Subcutaneous adipose tissue (tissue), 4 donors: Measurements from ENCODE around the gene OTX1. TPM values are rescaled to one million over a fixed set of nuclear protein-coding genes. Genes with fewer than 3 reads are reported as not detected.

Source experiments
- CTCF ChIP-seq: fragments of 450-650 bp; IDR thresholded peaks from one replicate; pipeline ENCODE4 v1.5.1; 2016; ENCODE audit warnings: low read depth, mild to moderate bottlenecking, control low read depth, antibody characterized with exemption, moderate library complexity
- total RNA-seq, 4 donors: library from RNA; depleted of rRNA; stranded (reverse); fragments of >200 nt; gene quantifications; one replicate each; pipeline ENCODE4 v1.1.0, GENCODE V29; 2016

Gene OTX1
- total RNA-seq, 4 donors from 2014 or later = not detected

- TF ChIP-seq CTCF = no peak
Observed at GRCh38 chr2:63064661-63065060, 14.0 kb downstream of the OTX1 start.

- TF ChIP-seq CTCF = no peak
Observed at GRCh38 chr2:63066265-63066664, 15.6 kb downstream of the OTX1 start.

DNA sequence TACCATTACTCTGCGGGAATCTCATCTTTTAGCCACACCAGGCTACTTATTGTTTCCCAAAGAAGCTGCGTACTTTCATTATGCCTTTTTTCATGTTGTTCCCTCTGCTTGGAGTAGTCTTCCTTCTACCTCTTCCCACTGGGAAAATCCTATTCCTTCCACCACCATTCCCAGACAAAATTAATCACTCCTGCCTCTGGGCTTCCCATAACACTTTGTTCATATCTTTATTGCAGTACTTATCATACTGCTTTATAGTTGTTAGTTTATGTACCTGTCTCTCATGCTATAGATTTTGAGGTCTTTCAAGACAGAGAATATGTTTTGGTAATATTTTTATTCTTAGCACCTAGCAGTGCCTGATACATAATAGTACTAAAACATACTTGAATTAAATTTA, 16.2 kb downstream of the OTX1 start:
- TF ChIP-seq CTCF = no peak

DNA sequence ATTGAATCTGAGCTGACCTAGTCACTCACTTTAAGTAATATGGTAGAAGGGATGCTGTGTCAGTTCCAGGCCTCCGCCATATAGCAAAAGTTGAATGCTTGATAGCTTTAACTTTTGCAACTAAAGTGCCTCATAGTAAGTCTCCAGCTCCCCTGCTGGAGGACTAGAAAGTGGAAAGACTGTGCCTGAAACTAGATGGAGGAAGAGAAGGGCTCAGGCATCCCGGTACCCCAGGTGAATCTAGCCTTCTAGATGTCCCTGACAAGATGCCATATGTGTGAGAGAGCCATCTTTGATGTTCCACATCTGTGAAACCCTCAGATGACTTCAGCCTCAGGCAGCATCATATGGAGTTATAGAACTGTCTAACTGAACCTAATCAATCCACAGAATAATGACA, 21.0 kb downstream of the OTX1 start:
- TF ChIP-seq CTCF = no peak

DNA sequence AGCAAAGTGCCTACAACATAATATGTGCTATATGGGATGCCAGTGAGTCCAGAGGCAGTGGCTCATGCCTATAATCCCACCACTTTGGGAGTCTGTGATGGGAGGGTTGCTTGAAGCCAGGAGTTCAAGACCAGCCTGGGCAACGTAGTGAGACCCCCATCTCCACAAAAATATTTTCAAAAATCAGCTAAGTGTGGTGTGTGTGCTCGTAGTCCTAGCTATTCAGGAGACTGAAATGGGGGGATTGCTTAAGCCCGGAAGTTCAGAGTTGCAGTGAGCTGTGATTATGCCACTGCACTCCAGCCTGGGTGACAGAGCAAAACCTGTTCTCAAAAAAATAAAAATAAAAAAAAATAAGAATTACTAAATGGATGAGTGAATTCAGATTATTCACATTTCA, 23.4 kb downstream of the OTX1 start:
- TF ChIP-seq CTCF = no peak

DNA sequence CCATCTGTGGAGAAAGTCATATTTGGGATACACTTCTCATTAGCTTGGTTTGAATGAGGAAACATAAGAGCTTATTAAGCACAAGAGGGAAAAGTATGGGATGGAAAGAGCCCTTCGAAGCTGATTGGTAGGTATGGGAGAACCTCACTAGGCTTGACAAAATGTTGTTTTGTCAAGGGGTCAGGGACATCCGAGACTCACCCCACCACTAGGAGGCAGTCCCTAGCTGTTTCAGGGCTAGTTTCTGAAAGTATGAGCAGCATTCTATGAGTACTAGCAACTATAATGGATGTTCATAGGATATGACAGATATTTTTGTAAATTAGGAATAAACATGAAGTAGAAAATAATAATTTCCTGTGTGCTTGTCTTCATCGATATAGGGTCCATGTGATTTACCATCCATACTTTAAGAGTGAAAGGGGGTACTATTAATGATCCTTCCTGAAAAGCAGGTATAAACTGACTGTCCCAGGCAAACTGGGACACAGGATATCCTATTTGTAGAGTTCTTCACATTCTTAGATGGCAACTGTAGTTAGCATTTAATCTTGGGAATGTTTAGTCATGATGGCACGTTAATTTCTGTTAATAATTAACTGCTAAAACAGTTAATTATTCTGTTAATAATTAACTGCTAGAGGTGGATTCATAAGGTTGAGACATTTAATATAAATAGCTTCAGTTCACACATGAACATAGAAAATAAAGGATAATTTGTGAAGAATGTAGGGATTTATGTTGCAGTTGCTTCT, 28.4 kb downstream of the OTX1 start:
- no peak for TF ChIP-seq CTCF

- TF ChIP-seq CTCF = no peak
Observed at GRCh38 chr2:63081404-63081803, 30.8 kb downstream of the OTX1 start.
